CD4-positive, alpha-beta T cell treated with Interleukin-15 for 1 hour (primary cell): ENCODE data around the gene NTNG2.
"Not testable (repeated sequence)": the region's sequence is repeated elsewhere in the genome, so short reads cannot be mapped to it uniquely, and the experiment has no call there.

Experiments
- DNase-seq: peaks from one replicate; pipeline ENCODE4 v3.0.0-alpha.2; 2020

Gene NTNG2, protein sequence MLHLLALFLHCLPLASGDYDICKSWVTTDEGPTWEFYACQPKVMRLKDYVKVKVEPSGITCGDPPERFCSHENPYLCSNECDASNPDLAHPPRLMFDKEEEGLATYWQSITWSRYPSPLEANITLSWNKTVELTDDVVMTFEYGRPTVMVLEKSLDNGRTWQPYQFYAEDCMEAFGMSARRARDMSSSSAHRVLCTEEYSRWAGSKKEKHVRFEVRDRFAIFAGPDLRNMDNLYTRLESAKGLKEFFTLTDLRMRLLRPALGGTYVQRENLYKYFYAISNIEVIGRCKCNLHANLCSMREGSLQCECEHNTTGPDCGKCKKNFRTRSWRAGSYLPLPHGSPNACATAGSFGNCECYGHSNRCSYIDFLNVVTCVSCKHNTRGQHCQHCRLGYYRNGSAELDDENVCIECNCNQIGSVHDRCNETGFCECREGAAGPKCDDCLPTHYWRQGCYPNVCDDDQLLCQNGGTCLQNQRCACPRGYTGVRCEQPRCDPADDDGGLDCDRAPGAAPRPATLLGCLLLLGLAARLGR

DNA sequence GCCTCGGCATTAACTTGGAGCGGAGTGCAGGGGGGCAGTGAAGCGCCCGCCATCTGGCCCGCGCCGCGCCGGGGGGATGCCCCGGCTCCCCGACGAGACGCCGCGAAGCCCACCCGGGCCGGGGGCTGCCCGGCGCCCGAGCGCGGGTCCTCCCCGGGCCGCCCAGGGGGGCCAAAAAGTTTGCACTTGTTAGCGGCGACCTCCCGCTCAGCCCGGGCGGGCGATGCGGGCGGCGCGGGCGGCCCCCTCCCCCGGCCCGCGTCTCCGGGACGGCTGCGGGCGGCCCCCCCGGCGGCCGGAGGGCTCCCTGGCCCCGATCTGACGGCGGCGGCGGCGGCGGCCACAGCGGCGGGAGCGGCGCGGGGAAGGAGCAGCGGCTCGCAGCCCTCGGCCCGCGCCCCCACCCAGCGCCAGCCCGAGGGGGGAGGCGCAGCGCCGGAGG, at the start of gene NTNG2:
Gene NTNG2 (plus strand): TSS at position 316 of the 442 bp plus-strand sequence. CDS start 4,774 bp downstream, outside the sequence.
- DNase-seq, result no peak

DNA sequence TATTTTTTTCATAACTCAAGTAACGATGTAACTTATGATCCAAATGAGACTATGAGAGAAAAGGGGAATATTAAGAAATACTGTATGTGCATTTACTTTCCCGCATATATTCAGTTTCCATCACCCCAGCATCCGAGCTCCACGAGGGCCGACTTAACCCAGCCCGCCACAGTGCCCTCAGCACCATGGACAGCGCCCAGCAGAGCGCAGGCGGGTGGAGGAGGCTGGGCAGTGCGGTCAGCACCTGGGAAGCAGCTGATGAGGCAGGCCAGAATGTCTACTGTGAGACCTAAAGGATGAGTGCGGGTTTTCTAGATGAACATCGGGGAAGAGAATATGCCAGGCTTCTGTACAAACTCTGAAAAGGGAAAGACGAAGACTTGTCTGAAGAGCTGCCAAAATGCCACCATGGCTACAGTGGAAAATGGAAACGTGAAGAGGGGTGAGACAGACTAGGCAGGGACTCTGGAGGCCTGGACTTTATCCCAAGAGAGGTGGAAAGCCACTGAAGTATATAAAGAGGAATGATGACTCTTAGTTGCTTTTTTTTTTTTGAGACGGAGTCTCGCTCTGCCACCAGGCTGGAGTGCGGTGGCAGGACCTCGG, 47.7 kb upstream of the NTNG2 start:
- no peak for DNase-seq

DNA sequence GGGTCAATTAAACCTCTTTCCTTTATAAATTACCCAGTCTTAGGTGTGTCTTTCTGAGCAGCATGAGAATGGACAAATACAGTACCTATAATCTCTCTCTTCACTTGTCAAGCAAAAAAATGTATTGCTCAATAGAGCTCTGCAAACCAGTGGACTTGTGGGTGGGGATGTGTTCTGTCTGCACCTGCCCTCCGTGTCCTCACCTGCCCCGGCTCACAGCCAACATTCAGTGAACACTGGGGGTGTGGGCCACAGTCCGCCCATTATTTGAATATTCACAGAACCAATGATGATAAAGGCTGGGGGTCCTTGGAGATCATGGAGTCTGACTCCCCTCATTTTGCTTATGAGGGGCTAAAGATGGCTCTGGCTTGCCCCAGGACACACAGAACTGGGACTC, 45.3 kb upstream of the NTNG2 start:
- DNase-seq, result no peak

DNA sequence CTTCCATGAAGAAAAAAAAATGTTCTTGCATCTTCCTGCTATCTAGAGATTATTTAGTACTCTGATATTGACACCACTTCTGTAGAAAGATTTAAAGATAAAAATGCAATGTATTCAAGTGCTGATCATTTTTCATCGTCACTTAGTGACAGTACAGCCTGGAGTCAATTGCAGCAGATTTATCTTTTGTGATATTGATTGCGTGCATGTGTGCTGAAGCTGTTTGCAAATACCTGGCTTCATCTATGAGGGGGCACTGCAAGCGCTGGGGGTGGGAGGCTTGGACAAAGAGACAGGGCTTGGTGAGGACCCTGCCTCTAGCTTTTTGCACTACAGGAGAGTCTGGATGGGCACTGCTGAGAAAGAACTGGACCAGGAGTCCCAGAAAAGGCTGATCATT, 44.2 kb upstream of the NTNG2 start:
- DNase-seq, result no peak

DNA sequence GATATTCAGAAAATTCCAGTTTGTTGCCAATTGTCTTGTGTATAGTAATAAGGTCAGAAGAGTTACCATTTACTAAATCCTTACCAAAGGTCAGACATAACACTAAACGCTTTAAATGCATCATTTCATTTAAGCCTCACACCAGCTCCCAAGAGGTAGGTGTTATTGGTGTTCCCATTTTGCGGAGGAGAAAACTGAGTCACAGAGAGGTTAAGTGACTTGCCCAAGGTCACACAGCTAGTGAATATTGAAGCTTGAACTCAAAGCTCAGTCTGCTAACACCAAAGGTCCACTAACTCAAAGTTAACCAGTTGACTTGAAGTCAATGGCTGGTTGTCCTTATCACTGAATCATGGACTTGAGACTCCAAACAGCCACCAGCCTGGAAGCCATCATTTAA, 40.8 kb upstream of the NTNG2 start:
- DNase-seq, result no peak

DNA sequence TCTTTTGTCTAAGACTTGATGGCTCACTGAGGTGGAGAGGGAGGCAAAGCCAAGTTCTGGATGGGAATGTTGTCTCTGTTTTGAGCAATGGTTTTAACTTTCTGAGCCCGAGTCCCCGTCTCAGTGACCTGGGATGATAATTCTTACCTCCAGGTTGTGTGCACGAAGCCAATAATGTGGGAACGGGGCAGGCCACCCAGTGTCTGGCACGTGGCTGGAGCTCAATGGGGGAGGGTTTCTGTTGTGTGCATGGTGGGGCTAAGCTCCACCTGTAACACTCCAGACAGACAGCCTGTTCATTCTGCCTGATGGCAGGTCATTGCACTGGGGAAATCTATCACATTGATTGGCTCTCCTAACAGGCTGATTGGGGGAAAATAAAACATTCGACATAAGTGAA, 37.1 kb upstream of the NTNG2 start:
- no peak for DNase-seq

DNA sequence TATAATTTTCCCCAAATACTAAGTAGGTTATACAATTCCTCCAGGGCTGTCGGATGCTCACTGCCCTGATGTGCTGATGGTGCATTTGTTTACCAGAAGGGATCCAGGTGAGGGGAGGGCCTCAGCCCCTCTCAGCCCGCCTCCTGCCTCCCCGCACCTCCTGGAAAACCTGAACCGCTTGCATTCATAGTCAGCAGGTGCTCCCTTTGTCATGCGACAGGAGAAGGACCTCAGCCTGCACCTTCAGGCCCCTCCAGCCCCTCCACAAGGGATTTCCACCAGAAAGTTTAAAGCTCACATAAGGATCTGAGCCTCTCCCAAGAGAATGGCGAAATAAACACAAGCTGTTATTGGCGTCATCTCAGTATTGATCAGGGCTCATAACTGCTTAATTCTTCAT, 36.5 kb upstream of the NTNG2 start:
- DNase-seq, result no peak

DNA sequence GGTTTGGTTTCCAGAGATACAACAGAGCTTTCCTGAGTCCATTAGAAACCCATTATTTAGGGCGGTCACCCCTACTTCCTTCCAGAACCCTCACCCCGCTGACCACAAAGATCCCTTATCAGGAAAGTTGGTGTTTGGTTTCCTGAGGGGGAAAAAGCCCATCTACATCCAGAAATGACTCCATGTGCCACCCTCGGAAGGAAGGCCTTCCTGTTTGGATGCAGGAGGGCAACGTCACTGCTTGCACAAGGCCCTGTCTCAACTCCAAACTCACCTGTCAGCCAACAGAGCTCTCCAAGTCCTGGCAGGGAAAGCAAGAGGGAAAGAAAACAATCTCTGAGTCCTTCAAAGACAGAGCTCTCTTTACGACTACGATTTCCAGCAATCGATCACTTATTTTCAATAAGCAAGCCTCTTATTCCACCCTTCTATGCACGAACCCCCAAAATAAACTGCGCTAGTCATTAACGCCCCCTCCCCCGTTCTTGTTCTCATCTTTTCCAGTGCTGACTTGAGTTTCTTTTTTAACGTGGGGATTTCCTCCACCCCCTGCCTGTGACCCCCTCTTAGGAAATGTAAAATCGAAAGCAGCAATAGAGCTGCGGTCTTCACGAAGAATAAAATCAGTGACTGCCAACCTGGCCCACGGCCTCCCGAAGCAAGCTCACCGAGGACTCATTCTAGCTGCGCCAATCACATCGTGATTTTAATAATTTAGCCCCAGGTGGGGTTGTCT, 35.7 kb upstream of the NTNG2 start:
- no peak for DNase-seq

DNA sequence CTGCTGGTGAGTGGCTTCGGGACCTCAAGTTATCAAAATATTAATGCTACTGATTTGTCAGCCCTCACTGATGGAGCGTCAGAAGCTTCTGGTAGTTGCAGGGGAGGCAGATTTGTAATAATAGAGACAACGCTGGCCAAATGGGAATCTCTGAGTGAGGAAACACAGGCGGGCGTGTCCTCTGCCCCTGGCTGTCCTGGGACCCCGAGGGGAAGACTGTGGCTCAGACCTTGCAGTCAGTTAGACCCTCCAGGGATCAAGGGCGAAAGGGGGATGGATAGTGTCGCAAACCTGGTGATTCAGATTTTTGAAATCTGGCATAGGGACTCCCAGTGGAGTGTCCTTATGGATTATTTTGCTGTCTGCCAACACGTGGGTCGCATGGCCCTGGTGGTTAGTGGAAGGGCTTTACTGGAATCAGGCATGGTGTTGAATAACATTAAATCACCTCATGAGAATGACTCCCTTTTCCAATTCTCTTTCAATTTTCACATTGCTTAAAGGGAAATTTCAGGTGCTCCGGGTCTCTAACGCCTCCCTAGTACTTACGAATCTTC, 35.1 kb upstream of the NTNG2 start:
- DNase-seq, result no peak

DNA sequence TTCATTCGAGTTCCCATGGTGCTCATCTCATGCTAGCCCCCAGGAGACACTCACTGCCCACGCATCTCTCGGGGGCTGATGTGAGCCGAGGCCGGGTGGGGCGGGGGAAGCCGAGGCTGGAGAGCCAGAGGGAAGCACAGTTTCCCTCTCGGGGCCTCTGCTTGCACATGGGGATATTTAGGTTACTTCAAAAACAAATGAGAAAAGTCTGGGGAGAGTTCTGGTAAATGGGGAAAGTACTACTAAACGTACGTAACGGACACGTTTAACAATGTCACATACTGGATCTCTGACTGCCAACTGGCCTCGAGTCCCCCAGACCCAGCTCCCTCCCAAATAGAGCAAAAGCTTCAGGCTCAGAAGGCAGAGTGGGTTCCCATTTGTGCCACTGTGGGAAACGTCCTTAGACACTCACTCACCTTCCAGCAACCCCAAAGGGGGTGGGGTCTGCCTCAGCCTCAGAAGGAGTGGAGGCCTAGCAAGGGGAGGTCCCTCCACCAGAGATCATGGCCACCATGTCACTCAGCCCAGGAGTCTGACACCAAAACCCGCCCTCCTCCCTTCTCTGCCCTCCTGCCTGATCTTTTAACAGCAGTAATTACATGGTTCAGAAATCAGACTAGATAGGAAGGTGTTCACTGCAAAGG, 33.8 kb upstream of the NTNG2 start:
- DNase-seq, result no peak

DNA sequence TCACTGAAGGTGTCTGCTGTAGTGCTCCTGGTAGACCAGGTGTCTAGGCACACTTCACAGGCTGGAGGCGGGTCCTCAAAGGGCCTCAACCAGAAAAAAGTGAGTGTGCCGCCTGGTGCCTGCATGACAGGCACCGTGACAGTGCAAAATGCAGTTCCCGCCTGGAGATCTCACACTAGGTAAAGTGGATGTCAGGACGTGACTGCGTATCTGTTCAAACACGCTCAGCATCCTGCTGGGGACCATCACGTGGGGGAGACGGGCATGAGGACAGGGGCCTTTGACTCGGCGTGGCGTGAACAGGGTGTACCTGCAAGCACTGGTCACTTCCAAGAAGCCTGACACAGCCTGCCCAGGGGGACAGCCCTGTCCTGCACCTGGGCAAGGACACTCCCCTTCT, 32.3 kb upstream of the NTNG2 start:
- no peak for DNase-seq

DNA sequence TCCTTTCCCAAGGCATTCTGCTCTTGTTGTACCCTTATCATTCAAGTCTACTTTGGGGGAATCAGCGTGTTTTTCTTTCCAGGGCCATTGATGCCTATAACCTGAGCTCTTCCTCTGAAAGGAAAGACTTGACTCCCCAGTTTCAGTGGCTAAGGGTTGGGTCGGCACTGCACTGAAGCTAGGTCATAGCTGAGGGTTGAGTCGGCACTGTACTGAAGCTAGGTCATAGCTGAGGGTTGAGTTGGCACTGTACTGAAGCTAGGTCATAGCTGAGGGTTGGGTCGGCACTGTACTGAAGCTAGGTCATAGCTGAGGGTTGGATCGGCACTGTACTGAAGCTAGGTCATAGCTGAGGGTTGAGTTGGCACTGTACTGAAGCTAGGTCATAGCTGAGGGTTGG, 27.8 kb upstream of the NTNG2 start:
- not testable (repeated sequence) for DNase-seq

DNA sequence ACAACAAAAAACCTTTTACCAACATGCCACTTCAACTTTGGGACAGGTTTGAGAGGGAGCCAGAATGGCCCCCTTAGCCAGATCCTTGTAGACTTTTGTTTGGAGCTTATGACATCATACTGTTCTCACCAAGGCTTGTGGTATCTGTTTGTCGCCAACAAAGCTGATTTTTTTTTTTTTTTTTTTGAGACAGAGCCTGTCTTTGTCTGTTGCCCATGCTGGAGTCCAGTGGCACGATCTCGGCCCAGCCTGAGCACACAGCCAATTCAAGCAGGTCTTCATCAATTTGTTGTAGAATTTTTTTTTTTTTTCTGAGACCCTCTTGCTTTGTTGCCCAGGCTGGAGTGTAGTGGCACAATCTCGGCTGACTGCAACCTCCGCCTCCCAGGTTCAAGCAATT, 26.4 kb upstream of the NTNG2 start:
- no peak for DNase-seq

DNA sequence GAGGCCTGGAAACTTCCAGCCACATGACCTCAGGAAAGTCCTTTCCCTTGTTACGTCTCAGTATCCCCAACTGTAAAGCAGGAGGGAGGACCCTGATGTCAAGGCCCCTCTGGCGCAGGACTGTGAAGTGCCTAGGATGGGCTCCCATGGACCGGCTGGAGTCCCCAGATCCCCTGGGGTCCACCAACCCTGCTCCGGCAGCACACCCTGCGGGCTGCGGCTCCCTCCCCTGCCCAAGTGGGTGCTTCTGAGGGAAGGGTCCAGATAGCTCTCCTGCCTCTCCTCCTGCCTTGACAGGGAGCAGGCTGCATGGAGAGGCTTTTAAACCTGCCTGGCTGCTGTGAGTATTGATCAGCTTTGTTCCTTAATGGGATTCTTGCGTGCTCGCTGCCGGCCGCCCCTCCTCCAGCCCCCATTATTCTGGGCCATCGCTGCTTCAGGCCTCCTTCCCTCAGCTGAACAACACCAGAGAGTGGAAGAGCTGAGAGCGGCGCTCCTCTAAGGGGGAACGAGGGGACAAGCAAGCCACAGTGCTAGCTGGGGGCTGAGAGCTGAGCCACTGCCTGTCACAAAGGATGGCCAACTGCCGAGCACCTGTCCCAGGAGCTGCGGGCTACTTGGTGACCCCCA, 25.6 kb upstream of the NTNG2 start:
- DNase-seq, result no peak

DNA sequence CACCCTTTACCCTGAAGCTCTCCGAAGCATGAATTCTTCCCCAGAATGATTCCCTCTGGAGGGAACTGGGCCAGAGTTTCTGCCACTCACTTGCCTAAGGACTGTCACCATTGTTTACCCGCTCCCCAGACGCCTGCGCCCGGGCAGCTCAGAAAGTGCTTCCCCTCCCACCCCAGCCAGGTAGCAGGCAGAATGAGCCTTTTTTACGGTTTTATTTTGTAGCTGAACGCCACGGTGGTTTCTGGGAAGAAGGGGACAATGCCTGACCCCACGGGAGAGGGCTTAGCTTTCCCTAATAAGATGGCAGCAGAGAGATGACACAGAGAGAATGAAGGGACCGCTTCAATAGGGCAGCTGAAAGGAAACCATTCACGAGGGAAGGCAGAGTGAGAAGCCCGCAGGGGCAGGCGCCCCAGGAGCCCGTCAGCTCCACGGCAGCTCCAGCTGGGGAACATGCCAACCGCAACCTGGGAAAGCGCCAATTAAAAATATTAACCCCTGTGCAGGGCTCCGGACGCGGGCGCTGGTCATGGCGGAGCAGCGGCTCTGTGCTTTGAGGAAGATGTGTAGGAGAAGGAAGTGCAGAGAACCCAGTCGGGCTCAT, 20.4 kb upstream of the NTNG2 start:
- DNase-seq, result no peak

DNA sequence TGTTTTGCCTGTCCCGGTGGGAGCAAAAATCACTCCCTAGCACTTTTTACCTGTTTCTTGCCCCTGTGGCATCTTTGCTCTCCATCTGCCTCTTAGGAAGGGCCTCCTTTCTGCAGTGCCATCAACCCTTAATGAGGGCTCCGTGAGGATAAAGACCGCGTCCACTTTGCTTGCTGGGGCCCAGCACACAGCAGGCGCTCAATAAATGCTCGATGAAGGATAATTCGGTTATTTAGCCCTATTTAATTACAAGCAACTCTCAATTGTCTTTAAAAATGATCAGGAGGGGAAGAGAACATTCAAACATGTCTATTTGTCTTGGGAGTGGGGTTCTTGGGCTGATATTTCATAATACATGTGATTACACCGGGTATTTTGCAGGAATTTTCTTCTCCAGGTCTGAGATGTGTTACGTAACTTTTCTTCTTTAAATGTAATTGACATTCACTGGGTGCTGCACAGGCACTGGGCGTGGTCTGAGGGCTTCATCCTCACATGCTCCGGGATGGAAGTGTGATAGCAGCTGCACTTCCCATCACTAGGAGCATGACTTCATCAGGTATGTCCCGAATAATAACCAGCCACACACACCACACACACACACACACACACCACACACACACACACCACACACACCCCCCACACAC, 19.8 kb upstream of the NTNG2 start:
- DNase-seq, result no peak

DNA sequence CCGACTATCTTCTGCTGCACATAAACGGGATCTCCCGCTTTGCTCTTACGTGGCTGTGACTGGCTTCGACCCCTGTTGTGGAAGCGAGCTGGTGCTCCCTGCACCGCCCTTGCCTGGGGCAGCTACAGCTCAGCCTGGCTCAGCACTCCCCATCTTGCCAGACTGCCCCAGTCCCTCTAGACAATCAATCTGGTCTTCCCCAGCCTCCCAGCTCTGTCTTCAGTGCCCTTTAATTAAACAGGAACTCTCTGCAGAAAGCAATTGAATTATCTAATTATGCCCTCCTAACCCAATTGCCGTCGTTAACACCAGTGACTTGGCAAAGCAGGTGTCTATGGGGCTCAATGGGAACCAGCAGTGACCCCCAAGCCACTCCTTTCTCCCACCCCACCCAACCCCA, 18.9 kb upstream of the NTNG2 start:
- no peak for DNase-seq

DNA sequence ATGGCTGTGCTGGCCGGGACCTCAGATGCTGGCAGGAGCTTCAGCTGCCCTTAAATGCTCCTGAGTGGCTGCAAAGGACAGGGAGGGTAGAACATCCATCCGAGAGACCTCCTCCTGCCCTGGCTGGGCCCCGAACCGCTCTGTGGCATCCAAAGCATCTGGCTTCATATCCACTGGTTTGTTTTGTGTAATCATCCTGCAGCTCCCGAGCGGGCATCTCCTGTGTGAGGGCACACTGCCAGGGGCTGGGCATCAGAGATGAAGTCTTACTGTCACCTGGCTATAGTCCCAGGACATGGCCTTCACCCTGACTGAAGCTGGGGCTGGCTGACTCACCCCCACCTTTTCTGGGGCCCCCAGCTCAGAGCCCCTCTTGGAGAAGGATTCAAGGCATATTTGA, 18.5 kb upstream of the NTNG2 start:
- no peak for DNase-seq

DNA sequence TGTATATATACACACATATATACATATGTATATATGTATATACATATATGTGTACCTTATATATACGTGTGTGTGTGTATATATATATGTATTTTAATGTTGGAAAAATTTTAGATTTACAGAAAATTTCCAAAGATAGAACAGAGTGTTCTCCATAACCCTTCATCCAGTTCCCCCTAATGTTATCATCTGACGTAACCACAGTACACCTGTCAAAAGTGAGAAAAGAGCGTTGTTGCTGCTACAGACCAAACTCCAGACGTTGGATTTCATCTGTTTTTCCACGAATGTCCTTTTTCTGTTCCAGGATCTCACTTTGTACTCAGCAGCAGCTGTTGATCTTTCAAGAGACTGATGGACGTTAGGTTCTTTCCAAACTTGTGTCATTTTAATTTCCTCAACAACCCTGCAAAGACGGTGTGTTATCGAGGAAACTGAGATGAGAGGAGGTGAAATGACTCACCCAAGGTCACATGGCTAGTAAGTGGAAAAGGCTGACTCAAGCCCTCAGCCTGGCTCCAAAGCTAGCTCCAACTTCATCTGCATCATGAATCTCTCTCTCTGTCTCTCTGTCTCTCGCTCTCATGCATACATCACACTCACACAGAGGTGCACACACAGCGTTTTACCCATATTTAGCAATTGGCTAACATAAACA, 17.0 kb upstream of the NTNG2 start:
- no peak for DNase-seq

DNA sequence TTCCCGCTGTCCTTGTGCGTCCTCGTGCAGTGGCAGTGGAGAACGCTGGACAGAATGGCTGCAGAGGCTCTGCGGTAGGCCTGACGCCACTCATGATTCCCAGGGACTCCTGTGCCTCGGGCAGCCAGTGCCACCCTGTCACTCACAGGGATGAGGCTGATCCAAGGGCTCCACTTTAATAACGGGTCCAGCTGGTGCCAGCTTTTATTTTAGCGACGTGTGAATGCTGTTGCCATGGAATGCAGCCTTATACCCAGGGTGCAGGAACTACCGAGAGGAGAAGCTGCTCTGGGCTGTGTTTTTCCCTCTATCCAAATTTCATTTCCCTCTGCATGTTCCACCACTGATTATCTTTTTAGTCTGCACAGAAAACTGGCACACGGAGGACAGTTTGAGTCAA, 15.8 kb upstream of the NTNG2 start:
- no peak for DNase-seq

DNA sequence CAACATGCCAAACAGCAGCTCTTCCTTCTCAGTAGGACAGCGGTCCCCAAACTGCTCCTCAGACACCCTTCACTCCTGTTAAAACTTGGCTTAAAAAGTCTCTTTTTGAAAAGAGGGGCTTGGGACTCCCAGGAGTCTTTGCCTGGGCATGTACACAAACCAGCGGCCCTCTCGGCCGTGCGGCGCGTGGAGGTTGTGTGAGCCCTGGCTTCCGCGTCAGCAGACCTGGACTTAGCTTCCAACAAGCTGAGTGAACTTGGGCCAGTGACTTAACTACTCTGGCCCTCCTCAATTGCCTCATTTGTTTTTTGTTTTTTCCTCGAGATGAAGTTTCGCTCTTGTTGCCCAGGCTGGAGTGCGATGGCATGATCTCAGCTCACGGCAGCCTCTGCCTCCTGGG, 15.3 kb upstream of the NTNG2 start:
- DNase-seq, result no peak
